Measurements from ENCODE around the gene ZNF79. TPM values are rescaled to one million over a fixed set of nuclear protein-coding genes. Genes with fewer than 3 reads are reported as not detected.

The ZNF79 gene
- total RNA-seq, 1 donor from 2014 or later: 7.9 TPM

GRCh38 chr9:127444283-127444920 lies 20.2 kb downstream of the ZNF79 start:
- peaks cover 71% of the 10 kb centered on the region for H3K36me3 Mint-ChIP-seq (ENCODE audit: low read depth)
- peaks cover 13% of the 10 kb centered on the region for H3K9me3 Mint-ChIP-seq (ENCODE audit: low read depth)
- no peak overlapping the region for H3K4me3 Mint-ChIP-seq (ENCODE audit: unreplicated experiment)
- H3K27me3 Mint-ChIP-seq (ENCODE audit: low read depth): no peaks in the 10 kb centered on the region
- no peak for DNase-seq (ENCODE audit: low spot score)
- peaks cover 27% of the 10 kb centered on the region for H3K4me1 Mint-ChIP-seq (ENCODE audit: low read depth)
- TF ChIP-seq CTCF (IDR thresholded peaks at IDR 0.05): no peak
- H3K27ac Mint-ChIP-seq (ENCODE audit: unreplicated experiment): peak overlapping the region; percentile 80

- Mint-ChIP-seq H3K27ac (ENCODE audit: unreplicated experiment) (no peak overlapping the region), H3K4me1 (ENCODE audit: low read depth) (peaks cover 35% of the 10 kb centered on the region), H3K9me3 (ENCODE audit: low read depth) (peaks cover 13% of the 10 kb centered on the region), H3K36me3 (ENCODE audit: low read depth) (peaks cover 70% of the 10 kb centered on the region), H3K4me3 (ENCODE audit: unreplicated experiment) (no peak overlapping the region), H3K27me3 (ENCODE audit: low read depth) (no peaks in the 10 kb centered on the region)
- TF ChIP-seq CTCF (IDR thresholded peaks at IDR 0.05): no peak
- DNase-seq (ENCODE audit: low spot score): no peak
Observed at GRCh38 chr9:127444921-127445850, 21.0 kb downstream of the ZNF79 start.

- Mint-ChIP-seq H3K27ac (ENCODE audit: unreplicated experiment) (peak overlapping the region; percentile 54), H3K9me3 (ENCODE audit: low read depth) (peaks cover 13% of the 10 kb centered on the region)
- TF ChIP-seq CTCF (IDR thresholded peaks at IDR 0.05): no peak
Observed at GRCh38 chr9:127445851-127446712, 21.9 kb downstream of the ZNF79 start.

GRCh38 chr9:127446713-127447415 lies 22.7 kb downstream of the ZNF79 start:
- H3K27ac Mint-ChIP-seq (ENCODE audit: unreplicated experiment): peak overlapping the region; percentile 54
- peaks cover 62% of the 10 kb centered on the region for H3K36me3 Mint-ChIP-seq (ENCODE audit: low read depth)
- no peak for DNase-seq (ENCODE audit: low spot score)
- H3K4me3 Mint-ChIP-seq (ENCODE audit: unreplicated experiment): no peak overlapping the region
- no peak for TF ChIP-seq CTCF (IDR thresholded peaks at IDR 0.05)
- peaks cover 13% of the 10 kb centered on the region for H3K9me3 Mint-ChIP-seq (ENCODE audit: low read depth)
- H3K4me1 Mint-ChIP-seq (ENCODE audit: low read depth): peaks cover 41% of the 10 kb centered on the region
- no peaks in the 10 kb centered on the region for H3K27me3 Mint-ChIP-seq (ENCODE audit: low read depth)

More at GRCh38 chr9:127445851-127446712, 21.9 kb downstream of the ZNF79 start:
- Mint-ChIP-seq H3K36me3 (ENCODE audit: low read depth) (peaks cover 63% of the 10 kb centered on the region), H3K4me3 (ENCODE audit: unreplicated experiment) (no peak overlapping the region), H3K27me3 (ENCODE audit: low read depth) (no peaks in the 10 kb centered on the region), H3K4me1 (ENCODE audit: low read depth) (peaks cover 39% of the 10 kb centered on the region)
- no peak for DNase-seq (ENCODE audit: low spot score)
